Activated CD8-positive, alpha-beta memory T cell treated with anti-CD3 and anti-CD28 coated beads for 1 hour (primary cell): ENCODE results near the gene NCOA3.

Source experiments
- DNase-seq, 2 donors: peaks; one replicate each; pipeline ENCODE4 v3.0.0-alpha.2; 2020; ENCODE audit warnings: low read depth in 1 of 2; ENCODE audit errors: extremely low read depth in 1 of 2

Gene NCOA3

DNA sequence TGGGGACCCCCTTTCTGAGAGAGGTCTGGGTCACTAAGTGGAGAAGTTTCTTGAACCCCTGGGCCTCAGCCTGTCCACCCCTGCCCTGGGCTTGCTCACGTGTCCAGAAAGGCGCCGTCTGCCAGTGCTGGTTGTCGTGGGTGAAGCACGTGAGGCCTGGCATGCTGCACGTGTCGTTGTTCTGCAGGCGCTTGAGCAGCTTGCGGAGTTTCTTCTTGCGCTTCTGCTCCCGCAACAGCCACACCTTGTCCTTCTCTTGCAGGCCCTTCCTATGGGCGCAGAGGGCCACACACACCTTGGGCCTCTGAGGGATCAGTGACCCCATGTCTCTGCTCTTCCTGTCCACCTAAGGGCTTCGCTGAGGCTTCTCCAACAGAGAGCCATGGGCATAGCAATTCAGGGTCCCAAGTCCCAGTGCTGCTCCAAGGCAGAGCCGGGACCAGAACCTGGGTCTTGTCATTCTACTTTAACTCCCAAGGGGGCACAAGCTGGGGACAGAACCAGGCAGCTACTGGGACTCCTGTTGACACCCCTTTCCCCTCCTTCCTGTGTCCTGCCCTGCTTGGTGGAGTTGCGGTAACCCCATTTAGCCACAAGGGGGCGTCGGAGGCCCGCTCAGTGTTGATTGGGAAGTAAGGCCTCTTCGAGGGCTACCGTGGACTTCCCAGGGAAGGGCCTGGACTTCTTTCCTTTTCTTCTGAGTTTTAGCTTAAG, 161.8 kb downstream of the NCOA3 start:
- DNase-seq = peak; percentile 13 to 48

DNA sequence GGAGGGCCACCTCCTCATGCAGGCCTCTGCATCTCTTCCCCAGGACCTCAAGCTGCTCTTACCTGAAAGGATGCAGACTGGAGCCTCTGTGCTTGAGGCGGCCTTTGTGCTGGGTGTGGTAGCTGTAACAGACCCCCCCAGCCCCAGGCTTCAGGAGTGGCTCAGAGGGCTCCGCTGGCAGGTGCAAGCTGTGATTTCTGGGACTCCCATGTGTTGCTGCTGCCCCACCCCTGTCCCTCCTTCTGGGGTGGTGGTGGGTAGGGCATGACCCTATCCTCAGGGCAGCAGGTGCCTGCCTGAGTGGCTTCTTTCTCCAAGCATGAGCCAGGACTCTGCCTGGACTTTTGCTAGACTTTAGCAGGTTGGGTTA, 162.4 kb downstream of the NCOA3 start:
- no peak for DNase-seq

DNA sequence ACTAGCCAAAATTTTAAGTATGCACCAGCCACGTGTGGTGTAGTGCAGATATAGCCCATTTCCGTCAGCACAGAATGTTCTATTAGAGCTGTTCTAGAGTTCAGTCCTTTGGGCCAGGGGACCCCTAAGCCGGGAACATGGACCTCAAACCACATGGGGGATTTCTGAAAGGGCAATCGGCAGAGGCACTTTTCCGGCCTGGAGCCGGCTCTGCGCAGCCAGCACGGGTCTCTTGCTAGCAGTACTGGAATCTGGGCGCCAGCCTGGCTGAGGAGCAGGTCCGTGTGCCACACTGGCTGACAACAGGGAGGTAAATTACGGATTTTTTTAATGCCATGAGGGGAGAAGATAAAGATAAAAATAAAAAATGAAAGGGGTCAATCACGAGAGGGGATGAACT, 163.1 kb downstream of the NCOA3 start:
- DNase-seq = no peak

DNA sequence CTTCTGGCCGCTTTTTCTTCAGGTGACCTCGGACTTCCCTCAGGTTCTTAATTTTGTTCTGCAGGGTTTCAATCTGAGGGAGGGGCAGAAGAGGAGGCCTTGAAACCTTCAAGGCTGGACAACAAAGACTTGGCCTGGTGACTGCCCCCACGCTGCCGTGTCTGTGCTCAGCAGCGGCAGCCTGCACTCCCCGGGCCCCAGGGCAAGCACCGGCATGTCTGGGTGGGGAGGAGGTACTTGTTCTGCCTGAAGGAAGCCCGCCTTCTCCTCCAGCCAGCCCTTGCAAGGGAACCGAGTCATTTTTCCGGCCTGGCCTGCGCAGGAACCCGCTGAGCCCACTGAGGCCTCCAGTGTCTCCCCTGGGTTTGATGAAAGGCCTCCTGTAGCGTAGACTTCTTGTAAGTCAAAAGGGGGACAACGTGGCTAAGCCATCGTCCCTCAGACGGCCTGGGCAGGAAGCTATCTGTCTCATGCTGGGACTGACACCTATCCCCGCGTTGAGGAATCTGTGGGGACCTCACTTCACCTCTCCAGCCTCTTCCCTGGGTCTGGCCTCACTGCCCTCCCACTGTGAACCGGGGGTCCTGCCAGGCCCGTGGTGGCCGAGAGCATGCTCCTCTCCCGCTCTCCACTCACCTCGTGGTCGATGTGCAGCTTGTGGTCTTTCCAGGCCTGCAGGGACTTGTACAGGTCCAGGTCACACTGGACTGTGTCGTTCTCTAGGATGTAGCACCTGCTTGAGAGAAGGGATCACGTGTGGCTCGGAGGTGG, 163.7 kb downstream of the NCOA3 start:
- DNase-seq = no peak

DNA sequence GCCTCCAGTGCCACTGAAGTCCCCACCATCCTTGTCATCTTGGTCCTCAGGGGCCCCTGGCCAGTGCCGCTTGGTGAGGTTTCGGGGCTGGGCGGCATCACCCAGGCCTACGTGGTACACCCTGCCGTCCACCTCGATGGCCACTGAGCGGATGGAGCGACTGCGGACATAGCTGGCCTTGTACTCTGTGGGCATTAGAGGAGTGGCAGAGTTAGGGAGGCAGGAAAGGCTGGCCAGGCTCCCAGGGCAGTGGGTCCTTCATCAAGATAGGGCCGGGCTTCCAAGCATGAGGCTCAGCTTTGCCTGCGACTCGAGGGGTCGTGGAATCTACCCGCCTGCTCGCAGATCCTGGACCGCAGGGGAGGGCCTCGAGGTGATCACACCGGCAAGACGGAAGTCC, 164.6 kb downstream of the NCOA3 start:
- DNase-seq = no peak

DNA sequence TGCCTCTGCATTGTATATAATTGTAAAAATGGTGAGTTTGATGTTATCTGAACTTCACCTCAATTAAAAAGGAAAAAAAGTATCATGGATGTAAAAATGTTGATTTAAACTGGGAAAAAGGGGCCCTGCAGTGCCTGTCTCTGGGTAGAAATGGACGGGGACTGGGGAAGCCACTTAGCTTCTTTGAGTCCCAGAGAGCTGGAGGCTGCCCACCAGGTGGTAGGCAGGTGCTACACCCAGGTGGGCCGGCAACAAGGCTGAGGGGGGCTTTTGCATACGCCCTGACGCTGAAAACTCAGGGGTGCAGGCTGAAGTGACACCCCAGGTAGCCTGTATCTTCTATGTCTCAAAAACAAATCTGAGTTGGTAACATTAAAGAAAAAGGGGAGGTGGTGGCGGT, 165.4 kb downstream of the NCOA3 start:
- no peak for DNase-seq

DNA sequence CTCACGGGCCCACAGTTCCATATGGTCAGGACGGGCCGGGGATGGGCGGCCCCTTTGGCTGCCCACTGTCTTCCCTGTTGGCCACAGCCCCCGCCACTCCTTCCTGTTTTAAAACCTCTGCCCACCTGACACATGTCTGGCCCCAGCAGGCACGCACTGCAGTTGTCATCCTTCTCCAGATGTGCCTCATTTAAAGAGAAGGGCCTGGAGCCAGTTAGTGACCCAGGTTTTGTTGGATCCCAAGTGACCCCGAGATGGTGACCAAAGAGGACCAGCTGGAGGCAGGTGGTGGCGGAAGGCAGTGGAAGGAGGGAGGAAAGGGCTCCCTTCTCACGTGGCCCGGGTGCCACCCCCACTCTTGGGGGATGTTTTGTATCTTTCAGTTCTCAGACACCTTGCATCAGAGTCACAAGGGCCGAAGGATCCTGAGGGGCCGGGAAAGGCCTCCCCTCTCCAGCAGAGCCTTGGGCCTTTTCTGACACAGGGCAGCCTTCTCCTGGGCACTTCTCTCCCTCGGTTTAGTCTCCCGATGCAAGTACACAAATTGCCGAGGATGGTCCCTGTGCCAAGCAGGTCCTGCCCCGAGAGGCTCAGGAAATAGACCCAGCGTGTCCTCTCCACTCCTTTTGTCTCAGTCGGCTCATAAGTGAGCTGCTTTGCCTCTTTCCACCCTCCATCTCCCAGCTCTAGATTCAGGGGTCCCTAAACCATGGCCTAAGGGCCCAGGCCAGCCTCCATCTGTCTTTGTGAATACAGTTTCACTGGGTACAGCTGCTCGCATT, 166.0 kb downstream of the NCOA3 start:
- no peak for DNase-seq

DNA sequence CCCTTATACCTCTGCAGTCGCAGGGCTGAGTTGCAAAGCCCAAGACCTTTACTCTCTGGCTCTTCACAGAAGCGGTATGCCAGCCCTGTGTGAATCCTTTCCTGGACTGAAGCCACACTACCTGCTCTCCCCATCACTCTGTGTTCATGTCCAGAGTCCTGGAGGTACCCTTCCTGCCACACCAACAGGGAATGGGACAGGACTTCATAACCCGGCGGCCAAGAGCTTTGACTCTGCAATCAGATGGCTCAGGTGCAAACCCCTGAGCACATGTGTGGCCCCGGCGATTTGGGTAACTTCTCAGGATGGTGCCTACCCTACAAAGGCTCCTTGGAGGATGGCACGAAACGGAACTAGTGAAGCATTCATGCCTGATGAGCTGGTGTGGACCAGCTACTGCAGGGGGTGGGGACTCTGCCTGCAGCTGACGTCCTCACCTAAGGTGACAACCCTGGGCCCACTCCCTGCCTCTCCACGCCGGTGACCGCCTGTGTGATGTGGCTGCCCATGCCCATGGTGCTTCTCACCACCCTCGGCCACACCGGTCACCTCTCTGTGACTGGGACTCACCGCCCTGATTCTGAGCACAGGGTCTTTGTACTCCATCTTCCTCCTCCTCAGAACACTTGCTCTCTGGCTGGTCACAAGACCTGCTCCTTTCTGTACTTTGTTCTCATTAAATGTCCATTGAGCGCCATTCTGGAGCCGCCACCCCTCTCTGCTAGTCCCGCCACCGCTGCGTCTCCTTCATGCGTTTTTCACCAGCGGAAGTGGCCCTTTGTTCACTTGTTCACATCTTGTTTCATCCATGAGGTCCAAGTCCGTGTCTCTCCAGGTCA, 166.8 kb downstream of the NCOA3 start:
- DNase-seq = no peak

DNA sequence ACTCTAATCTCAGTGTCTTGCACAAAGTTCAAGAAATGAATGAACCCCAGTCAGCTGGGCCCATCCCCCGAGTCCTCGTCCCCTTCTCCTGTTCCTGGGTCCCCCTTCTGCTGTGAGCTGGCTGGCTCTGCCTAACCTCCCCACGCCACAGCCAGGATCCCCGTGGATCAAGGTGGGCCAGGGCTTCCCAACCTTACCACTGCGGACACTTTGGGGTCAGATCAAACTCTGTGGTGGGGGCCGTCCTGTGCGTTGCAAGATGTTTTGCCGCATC, 167.4 kb downstream of the NCOA3 start:
- no peak for DNase-seq

DNA sequence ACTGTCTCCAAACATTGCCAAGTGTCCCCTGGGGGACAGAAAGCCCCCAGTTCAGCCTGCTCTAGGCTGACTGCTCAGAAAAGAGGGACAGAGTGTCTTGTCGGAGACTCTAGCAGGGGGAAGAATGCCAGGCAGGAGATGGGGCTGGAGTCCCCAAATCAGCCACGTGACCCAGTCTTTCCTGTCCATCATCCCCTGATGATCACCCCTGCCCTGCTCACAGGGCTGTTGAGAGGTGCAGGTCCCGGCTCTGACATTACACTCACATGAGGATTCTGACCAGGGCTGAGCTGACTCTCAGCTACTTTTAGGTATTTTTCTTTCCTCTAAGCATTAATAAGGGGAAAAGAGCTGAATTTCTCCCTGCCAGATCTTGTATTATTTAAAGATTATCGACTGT, 167.8 kb downstream of the NCOA3 start:
- no peak for DNase-seq

DNA sequence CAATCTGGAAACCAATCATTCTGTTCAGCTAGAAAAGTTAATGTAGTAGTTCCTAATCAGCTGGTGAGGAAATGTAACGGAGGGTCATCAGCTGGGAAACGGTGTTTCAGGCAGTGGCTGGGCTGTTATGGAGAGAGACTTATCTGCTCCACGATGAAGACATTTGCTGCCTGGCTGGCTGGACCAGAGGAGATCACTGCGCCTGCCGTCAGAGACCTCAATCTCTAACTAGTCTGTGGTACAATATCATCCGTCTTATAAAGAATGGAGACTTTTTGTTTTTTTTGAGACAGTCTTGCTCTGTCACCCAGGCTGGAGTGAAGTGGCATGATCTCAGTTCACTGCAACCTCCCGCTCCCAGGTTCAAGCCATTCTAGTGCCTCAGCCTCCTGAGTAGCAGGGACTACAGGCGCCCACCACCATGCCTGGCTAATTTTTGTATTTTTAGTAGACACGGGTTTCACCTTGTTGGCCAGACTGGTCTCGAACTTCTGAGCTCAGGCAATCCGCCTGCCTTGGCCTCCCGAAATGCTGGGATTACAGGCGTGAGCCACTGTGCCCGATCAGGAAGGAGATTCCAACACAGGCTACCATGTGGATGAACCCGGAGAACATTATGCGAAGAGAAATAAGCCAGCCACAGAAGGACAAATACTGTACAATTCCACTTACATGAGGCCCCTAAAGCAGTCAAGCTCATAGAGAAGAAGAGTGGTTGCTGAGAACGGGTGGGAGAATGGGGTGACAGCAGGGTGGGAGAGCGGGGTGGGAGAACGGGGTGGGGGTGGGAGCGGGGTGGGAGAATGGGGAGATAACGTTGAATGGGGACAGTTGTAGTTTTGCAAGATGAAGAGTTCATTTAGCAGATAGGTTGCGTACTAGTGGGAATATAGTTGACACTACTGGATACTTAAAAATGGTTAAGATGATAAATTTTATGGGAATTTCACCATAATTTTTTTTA, 168.5 kb downstream of the NCOA3 start:
- no peak for DNase-seq

DNA sequence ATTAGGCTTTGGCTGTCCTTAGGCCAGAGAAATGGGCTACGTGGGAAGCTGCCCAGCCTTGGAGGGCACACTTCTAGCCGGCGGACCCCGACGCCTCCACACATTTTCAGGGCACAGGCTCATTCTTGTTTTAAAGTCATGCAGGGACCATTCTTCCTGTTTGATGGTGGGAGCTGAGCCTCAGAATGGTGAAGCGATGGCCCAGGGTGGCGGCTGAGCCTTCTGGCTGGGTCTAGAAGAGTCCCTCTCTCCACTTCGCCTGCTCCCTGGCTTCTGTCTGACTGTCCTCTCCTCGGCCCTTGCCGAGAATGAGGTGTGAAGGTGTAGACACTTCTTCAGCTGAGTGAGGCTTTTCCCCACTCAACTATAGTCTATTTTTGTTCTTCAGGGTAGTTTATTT, 169.2 kb downstream of the NCOA3 start:
- no peak for DNase-seq

DNA sequence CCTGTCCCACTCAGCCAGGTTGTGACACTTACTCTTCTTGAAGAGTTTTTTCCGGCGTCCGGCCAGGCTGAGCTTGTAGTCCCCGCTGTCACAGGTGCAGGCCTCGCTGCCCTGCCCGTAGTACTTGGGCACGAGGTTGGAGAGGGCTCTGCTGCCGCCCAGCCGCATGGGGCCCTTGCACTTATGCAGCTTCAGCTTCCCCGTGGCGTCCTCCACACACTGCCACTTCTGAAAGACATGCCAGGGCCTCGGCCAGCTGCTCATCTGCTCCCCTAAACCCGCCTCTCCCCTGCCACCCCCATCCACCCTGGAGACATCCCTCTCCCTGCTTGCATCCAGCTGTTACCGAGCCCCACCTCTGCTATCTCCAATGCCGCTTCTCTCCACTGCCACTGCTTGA, 170.5 kb downstream of the NCOA3 start:
- no peak for DNase-seq

DNA sequence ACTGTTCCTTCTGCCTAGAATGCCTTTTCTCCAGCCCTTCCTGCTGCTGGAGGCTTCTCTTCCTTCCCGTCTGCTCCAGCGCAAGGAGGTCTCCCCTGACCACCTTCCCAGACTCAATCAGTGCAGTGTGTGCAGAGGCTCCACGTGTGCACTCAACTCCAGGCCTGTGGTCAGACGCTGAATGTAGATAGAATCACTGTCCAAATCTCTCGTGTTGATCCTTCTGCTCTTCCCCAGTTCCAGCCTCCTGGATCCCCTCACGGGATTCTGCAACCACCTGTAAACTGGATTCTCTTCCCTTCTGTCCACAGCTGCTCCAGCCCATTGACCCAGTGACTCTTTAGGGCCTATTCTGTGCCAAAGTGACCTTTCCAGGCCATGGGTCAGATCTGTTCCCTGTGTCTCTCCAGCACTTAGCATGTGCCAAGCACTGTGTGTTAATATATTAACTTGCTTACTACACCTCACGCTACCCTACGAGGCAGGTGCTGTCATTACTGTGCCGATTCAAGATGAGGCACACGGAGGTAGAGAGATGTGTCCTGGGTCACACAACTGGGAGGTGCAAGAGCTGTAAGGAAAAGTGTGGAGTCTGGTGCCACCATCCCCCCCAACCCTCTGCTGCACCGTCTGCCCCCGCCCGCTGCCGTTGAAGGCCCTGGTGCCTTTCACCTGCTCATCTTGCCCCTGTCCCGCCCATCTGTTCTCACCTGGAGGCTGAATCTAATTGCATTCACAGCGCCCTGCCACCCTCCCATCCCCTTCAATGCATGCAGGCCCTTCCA, 171.4 kb downstream of the NCOA3 start:
- no peak for DNase-seq

DNA sequence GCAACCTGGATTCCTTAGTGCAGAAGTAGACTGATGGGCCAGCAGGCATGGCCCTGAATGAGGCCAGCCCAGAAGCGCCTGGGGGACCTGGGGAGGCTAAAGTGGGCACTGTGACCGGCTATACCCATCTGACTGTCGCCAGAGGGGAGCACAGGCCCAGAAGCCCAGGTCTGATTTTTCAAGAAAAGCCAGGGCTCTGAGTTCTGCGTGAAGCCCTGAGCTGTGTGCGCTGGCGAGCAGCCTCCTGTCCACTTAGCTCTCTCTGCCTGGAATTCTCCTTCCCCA, 171.9 kb downstream of the NCOA3 start:
- DNase-seq = no peak

DNA sequence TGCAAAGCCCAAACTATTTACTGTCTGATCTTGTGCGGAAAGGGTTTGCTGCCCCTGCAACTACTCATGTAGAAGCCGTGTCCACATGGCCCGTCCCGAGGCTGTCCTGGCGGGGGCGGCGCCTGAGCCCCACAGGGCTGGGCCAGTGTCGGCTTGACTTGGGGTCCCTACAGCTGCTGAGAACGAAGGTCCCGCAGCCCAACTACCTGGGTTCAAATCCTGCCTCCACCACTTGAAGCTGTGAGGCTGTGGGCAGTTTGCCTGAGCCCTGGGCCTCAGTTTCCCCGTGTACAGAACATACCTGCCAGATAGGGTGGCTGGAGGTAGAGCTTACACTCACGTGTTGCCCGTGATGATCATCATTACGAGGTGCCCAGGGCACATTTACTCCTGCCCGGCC, 172.5 kb downstream of the NCOA3 start:
- no peak for DNase-seq

DNA sequence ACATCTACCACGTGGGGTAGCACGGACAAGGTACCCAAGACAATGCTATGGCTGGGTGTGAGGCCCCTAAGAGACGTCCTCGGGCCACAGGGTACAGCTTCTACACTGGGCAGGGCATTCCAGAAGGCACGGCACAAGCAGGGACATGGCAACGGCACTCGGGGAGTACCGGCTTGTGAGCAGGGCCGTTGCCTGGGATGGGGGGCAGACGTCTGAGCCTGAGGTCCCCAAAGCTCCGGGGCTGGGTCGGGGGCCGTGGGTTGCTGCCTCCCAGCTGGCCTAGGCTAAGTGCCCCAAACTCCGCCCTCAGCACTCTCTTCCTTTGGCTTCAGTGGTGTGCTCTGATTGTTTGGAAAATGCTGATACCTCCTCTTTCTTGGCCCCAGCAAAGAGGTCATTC, 173.0 kb downstream of the NCOA3 start:
- no peak for DNase-seq

DNA sequence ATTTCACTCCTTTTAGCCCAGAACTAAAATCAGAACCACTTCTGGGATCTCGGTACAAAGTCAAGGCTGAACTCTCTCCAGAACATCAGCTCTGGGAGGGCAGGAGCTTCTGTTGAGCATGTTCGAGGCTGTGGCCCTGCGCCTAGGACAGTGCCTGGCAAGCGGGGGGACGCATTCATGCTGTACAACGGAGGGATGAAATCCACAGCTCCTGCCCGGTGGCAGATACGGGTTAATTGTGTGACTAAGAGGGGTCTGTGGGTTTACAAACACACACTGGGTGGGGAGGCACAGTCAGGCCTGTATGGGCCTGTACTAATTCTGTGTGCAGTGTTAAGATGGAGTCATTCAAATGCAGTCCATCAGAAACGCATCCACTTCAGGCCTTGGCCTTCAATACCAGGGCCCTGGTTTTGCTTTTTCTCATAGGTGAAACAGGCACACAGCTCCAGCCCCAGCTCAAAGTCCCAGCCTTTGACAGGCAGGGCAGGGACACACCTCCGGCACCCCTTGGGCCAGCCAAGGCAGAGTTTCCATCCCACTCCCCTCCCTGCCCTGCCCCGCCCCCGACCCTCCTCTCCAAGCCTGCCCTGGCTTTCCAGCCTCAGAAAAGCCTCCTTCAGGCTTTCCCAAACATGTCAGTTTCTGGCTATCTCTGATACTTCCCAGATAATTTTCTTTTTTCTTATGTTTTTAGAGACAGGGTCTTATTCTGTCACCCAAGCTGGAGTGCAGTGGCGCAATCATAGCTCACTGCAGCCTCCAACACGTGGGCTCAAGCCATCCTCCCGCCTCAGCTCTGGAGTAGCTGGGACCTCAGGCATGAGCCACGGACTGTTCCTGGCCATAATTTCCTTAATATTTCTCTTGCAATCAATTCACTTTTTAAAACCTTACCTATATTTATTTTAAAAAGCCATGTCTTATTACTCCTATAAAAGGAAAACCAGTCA, 173.8 kb downstream of the NCOA3 start:
- no peak for DNase-seq
